ENCODE measurements around the gene OVCA2.

Gene OVCA2

GRCh38 chr17:2064520-2064971, 22.7 kb downstream of the OVCA2 start:
- DNase-seq (ENCODE audit: low read depth in 3 of 3, low spot score in 1 of 3), result no peak

- DNase-seq (ENCODE audit: low read depth in 3 of 3, low spot score in 1 of 3), result peak in 1 of 3 donors; percentile 50
Measured at GRCh38 chr17:2064980-2065785, 23.4 kb downstream of the OVCA2 start.

DNA sequence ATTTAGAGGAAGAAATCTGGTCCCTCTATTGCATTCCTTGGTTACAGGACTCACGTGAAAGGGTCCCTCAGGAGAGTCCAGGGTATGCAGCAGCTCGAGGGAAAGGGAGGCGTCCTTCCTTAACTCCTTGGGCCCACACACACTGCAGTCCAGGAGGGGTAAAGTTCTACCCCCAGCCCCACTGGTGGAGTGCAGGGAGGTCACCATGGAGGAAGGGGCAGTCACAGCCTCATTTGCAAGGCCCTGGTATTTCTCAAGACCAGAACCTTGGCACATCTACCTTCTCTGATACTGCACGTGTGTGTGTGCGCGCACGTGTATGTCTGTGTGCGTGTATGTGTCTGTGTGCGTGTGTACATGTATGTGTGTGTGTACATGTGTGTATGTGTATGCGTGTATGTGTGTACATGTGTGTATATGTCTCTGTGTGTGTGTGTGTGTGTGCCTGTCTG, 24.2 kb downstream of the OVCA2 start:
- DNase-seq (ENCODE audit: low read depth in 3 of 3, low spot score in 1 of 3), result no peak

DNA sequence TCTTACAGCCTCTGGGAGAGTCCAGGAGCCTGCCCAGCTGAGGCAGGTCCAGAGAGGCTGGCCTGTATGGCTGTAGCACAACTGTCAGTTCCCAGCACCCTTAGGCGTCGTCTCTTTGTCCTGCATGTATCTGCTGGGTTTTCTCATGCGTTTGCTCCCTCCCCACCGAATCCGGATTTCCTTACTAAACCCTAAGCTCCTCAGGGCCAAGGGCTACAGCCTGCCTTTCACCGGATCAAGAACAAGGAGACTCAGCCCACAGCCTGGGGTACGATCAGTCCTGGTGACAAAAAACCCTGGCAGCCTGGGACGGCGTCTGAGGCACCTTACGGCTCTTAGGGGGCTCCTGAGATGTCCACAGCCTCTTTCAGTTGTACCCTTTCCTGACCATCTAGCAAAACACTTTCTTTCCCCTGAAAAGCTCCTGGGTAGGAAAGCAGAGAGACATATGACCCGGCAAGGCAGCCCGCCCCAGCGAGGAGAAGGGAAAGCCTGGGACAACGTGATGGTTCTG, 25.3 kb downstream of the OVCA2 start:
- DNase-seq (ENCODE audit: low read depth in 3 of 3, low spot score in 1 of 3), result no peak

DNA sequence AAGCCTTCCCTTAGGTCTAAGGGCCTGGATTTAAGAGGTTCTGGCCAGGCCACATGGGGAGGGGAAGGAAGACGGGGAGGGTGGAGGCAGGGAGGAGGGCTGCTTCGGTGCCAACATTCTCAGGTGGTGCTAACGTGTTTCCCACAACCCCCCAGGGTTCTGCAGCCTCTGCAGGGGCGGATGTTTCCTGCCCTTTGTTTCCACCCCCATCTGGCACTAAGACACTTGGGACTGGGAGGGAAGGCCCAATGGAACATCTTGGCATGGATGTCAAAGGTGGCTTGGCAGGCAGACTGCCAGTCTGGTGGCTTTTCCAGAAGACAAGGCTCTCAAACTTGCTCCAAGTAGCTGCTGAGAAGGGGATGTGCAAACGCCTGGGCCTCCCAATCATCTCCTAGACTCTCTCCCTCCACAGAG, 25.8 kb downstream of the OVCA2 start:
- DNase-seq (ENCODE audit: low read depth in 3 of 3, low spot score in 1 of 3), result no peak

DNA sequence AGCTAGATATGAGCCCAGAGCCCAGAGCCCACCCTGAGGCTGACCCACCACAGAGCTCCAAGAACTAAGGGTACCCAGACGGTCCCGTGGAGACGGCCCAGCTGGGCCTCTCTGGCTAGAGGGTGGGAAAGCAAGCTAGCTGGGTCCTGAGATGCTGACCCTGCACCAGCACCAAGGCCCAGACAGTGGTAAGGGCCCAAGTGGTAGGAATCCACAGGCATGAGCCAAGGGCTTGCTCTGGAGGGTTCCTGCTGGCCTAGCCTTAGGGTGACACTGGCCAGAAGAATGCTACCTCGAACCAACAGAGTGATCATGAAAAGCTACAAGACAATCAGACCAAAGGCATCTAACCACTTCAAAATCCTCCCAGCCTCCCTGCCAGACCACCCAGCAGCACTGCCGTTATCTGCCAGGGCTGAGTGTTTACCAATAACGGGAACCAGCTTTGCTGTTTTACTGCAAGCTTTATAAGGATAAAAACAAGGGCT, 26.3 kb downstream of the OVCA2 start:
- no peak for DNase-seq (ENCODE audit: low read depth in 3 of 3, low spot score in 1 of 3)

GRCh38 chr17:2068519-2069051, 26.8 kb downstream of the OVCA2 start:
- no peak for DNase-seq (ENCODE audit: low read depth in 3 of 3, low spot score in 1 of 3)

DNA sequence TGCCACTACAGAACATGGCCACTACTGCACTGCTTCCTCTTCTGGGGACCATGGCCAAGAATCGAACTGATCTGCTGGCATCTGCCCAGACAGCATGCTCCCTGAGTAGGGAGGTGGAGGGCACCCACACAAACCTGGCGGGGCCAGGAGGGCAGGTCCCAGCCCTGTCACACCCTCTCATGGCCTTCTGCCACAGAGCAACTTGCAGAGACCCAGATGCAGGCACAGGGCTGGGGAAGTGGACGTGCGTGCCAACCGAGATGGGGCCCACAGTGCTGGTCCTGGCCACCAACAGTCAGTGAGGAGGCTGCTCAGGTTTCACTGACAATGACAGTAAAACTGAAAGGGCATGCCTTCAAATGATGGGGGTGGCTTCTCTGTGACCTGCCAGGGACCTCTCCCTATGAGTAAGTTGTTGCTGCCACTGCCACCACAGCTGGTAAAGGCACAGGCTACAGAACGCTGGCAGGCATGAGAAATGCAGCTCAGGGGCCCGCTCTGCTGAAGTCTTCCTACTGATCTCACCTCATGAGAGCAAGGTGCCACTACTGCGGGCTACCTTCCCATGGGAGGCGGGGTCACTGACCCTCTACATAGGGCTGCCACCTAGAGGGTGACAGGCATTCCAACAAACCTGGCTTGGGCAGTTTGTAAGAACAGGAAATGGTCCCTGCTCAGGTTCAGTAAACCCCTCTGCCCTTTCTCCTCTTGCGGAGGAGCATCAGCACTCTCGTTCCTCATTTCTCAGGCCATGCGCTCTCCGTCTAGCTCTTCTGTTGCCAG, 28.6 kb downstream of the OVCA2 start:
- no peak for DNase-seq (ENCODE audit: low read depth in 3 of 3, low spot score in 1 of 3)

DNA sequence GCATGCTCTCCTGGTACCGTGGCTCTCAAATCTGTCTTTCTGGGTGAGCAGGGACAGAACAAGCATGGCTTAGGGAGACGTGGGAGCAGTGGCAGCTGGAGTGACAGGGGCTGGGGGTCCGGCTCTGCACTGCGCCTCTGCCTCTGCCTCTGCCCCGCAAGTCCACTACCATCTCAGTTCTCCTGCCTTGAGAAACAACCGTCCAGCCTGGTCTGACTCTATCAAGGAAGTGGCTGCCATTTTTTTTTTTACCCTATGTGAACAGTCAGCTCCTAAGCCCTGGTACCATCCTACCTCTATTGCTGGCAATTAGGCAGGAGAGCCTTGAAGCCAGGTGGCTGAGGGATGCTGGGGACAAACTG, 29.2 kb downstream of the OVCA2 start:
- no peak for DNase-seq (ENCODE audit: low read depth in 3 of 3, low spot score in 1 of 3)

DNA sequence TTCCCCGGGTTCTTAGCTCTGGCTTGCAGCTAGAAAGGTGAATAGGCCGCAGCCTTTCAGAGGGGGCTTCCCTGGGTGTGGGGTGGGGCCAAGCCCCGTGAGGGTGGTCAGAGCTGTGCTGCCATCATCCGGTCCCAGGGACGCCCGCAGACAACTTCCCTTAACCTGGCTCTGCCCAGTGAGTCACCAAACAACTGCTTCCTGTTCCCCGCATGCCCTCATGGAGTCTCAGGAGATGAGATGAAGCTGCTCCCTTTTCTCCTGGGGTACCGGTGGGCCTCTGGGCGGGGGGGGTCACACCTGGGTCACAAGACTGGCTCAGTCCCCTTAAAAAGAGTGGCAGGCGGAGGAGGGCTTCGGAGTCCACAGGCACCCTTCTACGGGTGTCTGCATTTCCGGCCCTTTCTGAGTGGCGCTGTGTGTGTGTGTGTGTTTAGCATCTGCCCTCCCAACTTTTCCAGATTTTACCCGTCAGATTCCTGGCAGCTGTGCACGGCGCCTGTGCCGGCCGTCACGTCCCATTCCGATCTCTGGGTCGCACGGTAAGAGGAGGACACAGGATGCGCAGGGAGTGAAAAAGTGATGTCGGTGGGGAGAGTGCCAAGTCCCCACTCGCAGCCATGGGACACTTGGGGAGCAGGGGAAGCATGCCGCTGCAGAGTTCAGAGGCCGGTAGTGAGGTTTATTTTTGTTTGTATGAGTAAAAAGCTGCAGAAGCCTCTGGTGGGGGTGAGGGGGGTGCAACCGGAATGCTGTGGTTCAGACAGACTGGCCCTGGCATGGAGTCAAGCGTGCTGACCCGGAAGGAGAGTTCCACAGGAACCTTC, 29.8 kb downstream of the OVCA2 start:
- DNase-seq (ENCODE audit: low read depth in 3 of 3, low spot score in 1 of 3), result no peak

- DNase-seq (ENCODE audit: low read depth in 3 of 3, low spot score in 1 of 3), result no peak
Measured at GRCh38 chr17:2074919-2075318, 33.1 kb downstream of the OVCA2 start.

- no peak for DNase-seq (ENCODE audit: low read depth in 3 of 3, low spot score in 1 of 3)
Measured at GRCh38 chr17:2075336-2076086, 33.7 kb downstream of the OVCA2 start.

GRCh38 chr17:2076087-2076984, 34.5 kb downstream of the OVCA2 start:
- no peak for DNase-seq (ENCODE audit: low read depth in 3 of 3, low spot score in 1 of 3)

- DNase-seq (ENCODE audit: low read depth in 3 of 3, low spot score in 1 of 3), result no peak
Measured at GRCh38 chr17:2077040-2077439, 35.2 kb downstream of the OVCA2 start.

DNA sequence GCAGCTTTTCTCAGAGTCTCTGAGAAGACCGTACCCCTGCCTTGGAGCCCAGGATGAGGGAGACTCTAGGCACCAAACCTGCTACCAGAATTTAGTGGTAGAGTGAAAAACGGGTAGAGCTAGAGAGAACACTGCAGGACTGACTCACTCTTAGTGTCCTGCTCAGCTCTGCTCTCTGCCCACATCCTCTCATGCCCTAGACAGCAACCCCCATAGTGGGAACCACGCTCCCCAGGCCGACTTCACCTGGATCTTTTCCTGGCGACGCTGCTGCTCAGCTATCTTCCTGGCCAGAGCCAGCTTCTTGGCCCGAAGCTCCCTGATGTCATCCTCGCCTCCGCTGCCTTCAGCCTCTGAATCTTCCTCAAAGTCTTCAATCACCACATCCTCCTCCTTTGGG, 39.7 kb downstream of the OVCA2 start:
- no peak for DNase-seq (ENCODE audit: low read depth in 3 of 3, low spot score in 1 of 3)

GRCh38 chr17:2082003-2082781, 40.4 kb downstream of the OVCA2 start:
- DNase-seq (ENCODE audit: low read depth in 3 of 3, low spot score in 1 of 3), result no peak

GRCh38 chr17:2083613-2084035, 41.8 kb downstream of the OVCA2 start:
- DNase-seq (ENCODE audit: low read depth in 3 of 3, low spot score in 1 of 3), result no peak

- DNase-seq (ENCODE audit: low read depth in 3 of 3, low spot score in 1 of 3), result no peak
Measured at GRCh38 chr17:2084036-2084765, 42.4 kb downstream of the OVCA2 start.
